A673 (cell line): ENCODE data around the gene FAM110D.

Experiments
- CTCF ChIP-seq: fragments of 300-800, 200-600 bp; sonication (generic); conservative IDR thresholded peaks from 2 replicates; pipeline ENCODE4 v1.5.1; 2017; ENCODE audit warnings: low read depth, mild to moderate bottlenecking, antibody characterized with exemption, low read length, moderate library complexity, mixed read lengths
- EZH2 ChIP-seq: fragments of 200-600 bp; sonication (generic); IDR thresholded peaks from 2 replicates; pipeline ENCODE4 v1.6.1; 2017; ENCODE audit warnings: borderline replicate concordance, low read depth, mild to moderate bottlenecking, mixed read lengths, antibody characterized with exemption, low read length; ENCODE audit not compliant: poor library complexity, severe bottlenecking

GRCh38 chr1:26195805-26196204 lies 36.9 kb downstream of the FAM110D start:
- no peak for TF ChIP-seq CTCF
- no peak for TF ChIP-seq EZH2
